ENCODE data around the gene TEPSIN. TPM values are rescaled to one million over a fixed set of nuclear protein-coding genes. Genes with fewer than 3 reads are reported as not detected.

Gene TEPSIN
- total and polyA plus RNA-seq, 4 donors: 20.7 to 48.7 (median 31.1) TPM

DNA sequence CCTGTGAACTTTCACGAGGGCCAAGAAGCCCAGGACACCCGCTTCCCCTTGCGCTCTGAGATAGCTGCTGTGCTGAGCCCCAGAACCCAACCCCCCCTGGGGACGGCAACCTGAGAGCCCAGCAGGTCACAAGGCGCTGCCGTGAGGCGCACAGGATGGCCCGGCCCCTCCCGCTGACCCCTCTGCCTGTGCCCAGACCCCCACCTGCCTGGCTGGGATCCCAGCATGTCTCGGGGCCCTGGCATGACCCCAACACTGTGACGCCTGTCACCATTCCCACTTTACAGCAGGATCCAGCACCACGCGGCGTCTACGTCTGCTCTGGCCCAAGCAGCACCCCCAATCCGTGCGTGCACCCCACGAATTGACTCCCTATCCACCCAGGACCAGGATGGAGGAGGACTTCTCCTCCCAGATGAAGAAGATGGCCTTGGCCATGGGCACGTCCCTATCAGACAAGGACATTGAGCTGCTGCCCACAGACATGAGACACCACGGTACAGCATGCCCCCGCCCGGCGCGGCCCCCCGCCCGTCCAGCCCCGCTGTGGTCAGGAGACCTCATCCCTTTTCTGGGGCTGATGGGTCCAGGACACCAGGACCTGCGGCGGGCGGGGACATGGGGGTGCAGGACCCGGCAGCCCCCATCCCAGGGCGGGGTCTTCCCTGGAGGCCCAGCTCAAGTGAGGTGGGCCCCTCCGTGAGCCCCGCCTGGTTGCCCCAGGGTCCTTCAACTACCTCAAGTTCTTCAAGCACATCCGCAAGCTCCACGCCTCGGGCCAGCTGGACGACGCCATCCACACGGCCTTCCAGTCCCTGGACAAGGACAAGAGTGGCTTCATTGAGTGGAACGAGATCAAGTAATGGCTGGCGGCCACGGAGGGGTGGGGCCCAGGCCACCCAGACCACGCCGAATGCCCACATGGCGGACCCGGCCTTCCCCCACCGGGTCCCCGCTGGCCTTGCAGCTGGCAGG lies 57.7 kb downstream of the TEPSIN start:
- Histone ChIP-seq H3K4me3 (no peak overlapping the region), H3K36me3 (ENCODE audit: control insufficient read depth in 4 of 4, insufficient read depth in 4 of 4, low read length in 4 of 4) (no peaks in the 10 kb centered on the region), H3K4me1 (ENCODE audit: control insufficient read depth in 5 of 5, insufficient read depth in 5 of 5, low read length in 5 of 5) (no peaks in the 10 kb centered on the region), H3K27me3 (ENCODE audit: control insufficient read depth in 3 of 3, insufficient read depth in 3 of 3, low read length in 2 of 3) (peaks cover 0 to 4% (median 0%) of the 10 kb centered on the region in 3 donors), H3K27ac (ENCODE audit: low read depth in 1 of 2, low read length in 1 of 2) (no peak overlapping the region), H3K9me3 (ENCODE audit: control insufficient read depth in 4 of 4, insufficient read depth in 3 of 4, low read length in 3 of 4) (no peaks in the 10 kb centered on the region), H3K9ac (ENCODE audit: insufficient read depth in 1 of 2, low read length in 2 of 2) (no peak overlapping the region)
- DNase-seq: no peak
- 89 to 93% methylated on average over 48 to 49 of the region's 49 CpGs for WGBS, 2 donors
- no peak for TF ChIP-seq CTCF (IDR thresholded peaks at IDR 0.05; ENCODE audit: control extremely low read depth, extremely low read depth)
- ATAC-seq (ENCODE audit: insufficient read depth, low FRiP score): no peak

DNA sequence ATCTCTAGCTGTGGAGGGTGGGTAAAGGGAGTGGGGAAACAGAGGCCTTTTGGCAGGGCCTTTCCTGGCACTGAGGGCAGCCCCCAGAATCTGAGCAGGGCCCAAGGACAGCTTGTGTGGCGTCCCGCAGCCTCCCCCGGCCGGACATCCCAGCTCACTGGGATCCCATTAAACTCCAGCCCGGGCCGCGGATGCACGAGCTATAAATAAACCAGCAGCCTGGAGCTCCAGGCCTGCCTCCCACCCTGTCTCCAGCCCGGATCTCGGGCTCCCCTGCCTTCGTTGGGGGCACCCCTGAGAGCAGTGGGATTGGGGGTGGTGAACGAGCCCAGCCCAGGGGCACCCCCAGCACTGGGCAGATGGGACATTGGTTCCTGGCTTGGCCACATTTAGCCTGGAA lies 59.0 kb downstream of the TEPSIN start:
- Histone ChIP-seq H3K9ac (ENCODE audit: insufficient read depth in 1 of 2, low read length in 2 of 2) (no peak overlapping the region), H3K4me1 (ENCODE audit: control insufficient read depth in 5 of 5, insufficient read depth in 5 of 5, low read length in 5 of 5) (no peaks in the 10 kb centered on the region), H3K27me3 (ENCODE audit: control insufficient read depth in 3 of 3, insufficient read depth in 3 of 3, low read length in 2 of 3) (peaks cover 0 to 4% (median 0%) of the 10 kb centered on the region in 3 donors), H3K27ac (ENCODE audit: low read depth in 1 of 2, low read length in 1 of 2) (no peak overlapping the region), H3K9me3 (ENCODE audit: control insufficient read depth in 4 of 4, insufficient read depth in 3 of 4, low read length in 3 of 4) (peaks cover 0 to 3% (median 0%) of the 10 kb centered on the region in 4 donors), H3K4me3 (no peak overlapping the region), H3K36me3 (ENCODE audit: control insufficient read depth in 4 of 4, insufficient read depth in 4 of 4, low read length in 4 of 4) (no peaks in the 10 kb centered on the region)
- 82 to 91% methylated on average over 12 of the region's 12 CpGs for WGBS, 2 donors
- peak in 1 of 3 donors; percentile 13 for DNase-seq
- no peak for TF ChIP-seq CTCF (IDR thresholded peaks at IDR 0.05; ENCODE audit: control extremely low read depth, extremely low read depth)
- no peak for ATAC-seq (ENCODE audit: insufficient read depth, low FRiP score)

- TF ChIP-seq CTCF (IDR thresholded peaks at IDR 0.05; ENCODE audit: control extremely low read depth, extremely low read depth): no peak
- ATAC-seq (ENCODE audit: insufficient read depth, low FRiP score) (no peak), DNase-seq (no peak)
- Histone ChIP-seq H3K27ac (ENCODE audit: low read depth in 1 of 2, low read length in 1 of 2) (no peak overlapping the region), H3K4me3 (no peak overlapping the region), H3K4me1 (ENCODE audit: control insufficient read depth in 5 of 5, insufficient read depth in 5 of 5, low read length in 5 of 5) (no peaks in the 10 kb centered on the region), H3K9me3 (ENCODE audit: control insufficient read depth in 4 of 4, insufficient read depth in 3 of 4, low read length in 3 of 4) (peaks cover 0 to 3% (median 0%) of the 10 kb centered on the region in 4 donors), H3K36me3 (ENCODE audit: control insufficient read depth in 4 of 4, insufficient read depth in 4 of 4, low read length in 4 of 4) (no peaks in the 10 kb centered on the region), H3K27me3 (ENCODE audit: control insufficient read depth in 3 of 3, insufficient read depth in 3 of 3, low read length in 2 of 3) (peaks cover 0 to 4% (median 0%) of the 10 kb centered on the region in 3 donors), H3K9ac (ENCODE audit: insufficient read depth in 1 of 2, low read length in 2 of 2) (no peak overlapping the region)
- 81 to 93% methylated on average over 9 of the region's 9 CpGs for WGBS, 2 donors
These were observed 59.6 kb downstream of the TEPSIN start for GRCh38 chr17:81179220-81179619.

Other genes starting within 250 kb of the TEPSIN start
- gene CHMP6, start 247.2 kb downstream of the TEPSIN start, total RNA-seq: 10 to 100 TPM; 18.2 to 36.3 TPM
- gene CHMP6, start 247.2 kb downstream of the TEPSIN start, polyA plus RNA-seq: 10 to 100 TPM; 31.5 to 32.9 TPM
- 100 to 1,000 TPM in 1 of 2 donors, 10 to 100 TPM in 1; 94.3 to 141 TPM for gene BAIAP2, start 203.9 kb downstream of the TEPSIN start, total RNA-seq
- gene BAIAP2, start 203.9 kb downstream of the TEPSIN start, polyA plus RNA-seq: 10 to 100 TPM; 59.2 to 61.2 TPM
- not detected for gene PVALEF, start 73.5 kb downstream of the TEPSIN start, total RNA-seq
- not detected for gene PVALEF, start 73.5 kb downstream of the TEPSIN start, polyA plus RNA-seq
- 10 to 100 TPM in 1 of 2 donors, 1 to 10 TPM in 1; 9.6 to 54.6 TPM for gene AATK, start 72.8 kb downstream of the TEPSIN start, total RNA-seq
- 10 to 100 TPM; 20.8 to 26.7 TPM for gene AATK, start 72.8 kb downstream of the TEPSIN start, polyA plus RNA-seq
- gene CEP131, start 16.1 kb downstream of the TEPSIN start, total RNA-seq: 10 to 100 TPM in 1 of 2 donors, 1 to 10 TPM in 1; 9.9 to 14.5 TPM
- gene CEP131, start 16.1 kb downstream of the TEPSIN start, polyA plus RNA-seq: 10 to 100 TPM in 1 of 2 donors, 1 to 10 TPM in 1; 7.0 to 11.9 TPM
- gene NDUFAF8, start 263 bp upstream of the TEPSIN start, total RNA-seq: 10 to 100 TPM; 12.7 to 51.1 TPM
- gene NDUFAF8, start 263 bp upstream of the TEPSIN start, polyA plus RNA-seq: 10 to 100 TPM; 23.1 to 36.7 TPM
- 100 to 1,000 TPM in 1 of 2 donors, 10 to 100 TPM in 1; 56.0 to 127 TPM for gene SLC38A10, start 56.3 kb upstream of the TEPSIN start, total RNA-seq
- gene SLC38A10, start 56.3 kb upstream of the TEPSIN start, polyA plus RNA-seq: 10 to 100 TPM; 69.6 to 95.3 TPM
- 10 to 100 TPM; 24.4 to 24.9 TPM for gene BAHCC1, start 156.4 kb upstream of the TEPSIN start, total RNA-seq
- gene BAHCC1, start 156.4 kb upstream of the TEPSIN start, polyA plus RNA-seq: 10 to 100 TPM in 1 of 2 donors, 1 to 10 TPM in 1; 7.6 to 10.5 TPM